H1 (cell line): ENCODE measurements around the gene DIP2C. TPM values are rescaled to one million over a fixed set of nuclear protein-coding genes. Genes with fewer than 3 reads are reported as not detected.

ENCODE experiments used
- CTCF ChIA-PET: fragments of 300-600 bp; sonication (Branson Sonifier 250); formaldehyde crosslinking; loops from one replicate; lab custom pipeline; 2021; ENCODE audit not compliant: partially characterized antibody; lab: Charles Lee
- POLR2A ChIA-PET: fragments of 300-600 bp; sonication (Branson Sonifier 250); formaldehyde crosslinking; loops from one replicate; lab custom pipeline; 2021; ENCODE audit warnings: inconsistent platforms; ENCODE audit not compliant: partially characterized antibody; lab: Charles Lee
- DNase-seq, 2 experiments: peaks; one replicate each; pipeline versions ENCODE4 v3.0.0 to v3.0.0-alpha.2; 2010 to 2022; ENCODE audit warnings: low spot score in 2 of 2, low read depth in 1 of 2, mixed read lengths in 1 of 2
- FAIRE-seq: peaks from 2 replicates; lab custom pipeline; 2011; peaks lifted over from hg19 to GRCh38; lab: Jason Lieb, UNC
- H2AFZ ChIP-seq: 2 replicates; pipeline ENCODE4 v1.8.1; 2012; ENCODE audit warnings: low read length, inconsistent platforms
- H2AK5ac ChIP-seq: 2 replicates; pipeline ENCODE4 v1.6.1; 2013; ENCODE audit warnings: low read depth, low read length
- H2BK120ac ChIP-seq: replicated peaks from 2 replicates; pipeline ENCODE3; 2013; ENCODE audit warnings: low read depth, low read length, inconsistent platforms
- H2BK12ac ChIP-seq: 2 replicates; pipeline ENCODE4 v1.6.1; 2013; ENCODE audit warnings: low read depth, low read length
- H2BK15ac ChIP-seq: 2 replicates; pipeline ENCODE4 v1.6.1; 2013; ENCODE audit warnings: low read length
- H2BK20ac ChIP-seq: 2 replicates; pipeline ENCODE4 v1.6.1; 2013; ENCODE audit warnings: low read length
- H2BK5ac ChIP-seq: 2 replicates; pipeline ENCODE4 v1.6.1; 2013; ENCODE audit warnings: low read depth, low read length
- H3K14ac ChIP-seq: 2 replicates; pipeline ENCODE4 v1.6.1; 2013; ENCODE audit warnings: inconsistent platforms; ENCODE audit not compliant: insufficient read length
- H3K18ac ChIP-seq: 2 replicates; pipeline ENCODE4 v1.6.1; 2013; ENCODE audit warnings: low read length; ENCODE audit errors: extremely low read depth
- H3K23ac ChIP-seq: 2 replicates; pipeline ENCODE4 v1.6.1; 2013; ENCODE audit warnings: inconsistent platforms; ENCODE audit not compliant: insufficient read length
- H3K23me2 ChIP-seq: 2 replicates; pipeline ENCODE4 v1.6.1; 2013; ENCODE audit warnings: low read depth, low read length
- H3K27ac ChIP-seq: 2 replicates; pipeline ENCODE4 v1.6.1; 2011; ENCODE audit warnings: low read depth, low read length, inconsistent platforms
- H3K27me3 ChIP-seq, 4 experiments: replicated peaks in 1 of 4; 1 replicate in 1 of 4; 2 replicates in 3 of 4; pipeline versions ENCODE4 v1.6.1 to v1.8.1; 2011 to 2013; ENCODE audit warnings: low read length in 3 of 4, mild to moderate bottlenecking in 3 of 4, inconsistent platforms in 2 of 4, mixed read lengths in 2 of 4, moderate library complexity in 1 of 4; ENCODE audit not compliant: control insufficient read depth in 3 of 4, insufficient read depth in 3 of 4; ENCODE audit errors: extremely low read depth in 1 of 4
- H3K36me3 ChIP-seq, 4 experiments: 2 replicates each; pipeline versions ENCODE4 v1.6.1 to v1.8.1; 2011 to 2013; ENCODE audit warnings: mild to moderate bottlenecking in 4 of 4, low read length in 3 of 4, moderate library complexity in 2 of 4, control low read depth in 1 of 4, inconsistent platforms in 1 of 4; ENCODE audit not compliant: insufficient read depth in 4 of 4, control insufficient read depth in 2 of 4
- H3K4ac ChIP-seq: replicated peaks from 2 replicates; pipeline ENCODE3; 2013; ENCODE audit warnings: low read length, low read depth, mixed read lengths, inconsistent platforms; ENCODE audit not compliant: insufficient read length
- H3K4me1 ChIP-seq, 4 experiments: replicated peaks in 1 of 4; 1 replicate in 1 of 4; 2 replicates in 3 of 4; pipeline versions ENCODE4 v1.6.1 to v1.8.1; 2011 to 2013; ENCODE audit warnings: low read length in 3 of 4, inconsistent platforms in 2 of 4, mixed read lengths in 1 of 4; ENCODE audit not compliant: insufficient read depth in 4 of 4, control insufficient read depth in 3 of 4
- H3K4me2 ChIP-seq, 2 experiments: 2 replicates each; pipeline versions ENCODE4 v1.6.1 to v1.8.1; 2011 to 2013; ENCODE audit warnings: low read depth in 2 of 2, low read length in 2 of 2, control low read depth in 1 of 2, inconsistent platforms in 1 of 2, mild to moderate bottlenecking in 1 of 2; ENCODE audit not compliant: insufficient read depth in 1 of 2
- H3K4me3 ChIP-seq, 4 experiments: fragments of 200-600, 300-600 bp in 1 of 4; sonication (generic), shearing (Covaris generic), sonication (Bioruptor Twin) in 1 of 4; 2 replicates each; pipeline versions ENCODE4 v1.5.1 to v1.8.1; 2011 to 2016; ENCODE audit warnings: low read length in 4 of 4, low read depth in 3 of 4, control low read depth in 2 of 4, inconsistent platforms in 2 of 4, mild to moderate bottlenecking in 2 of 4, mixed read lengths in 1 of 4, moderate library complexity in 1 of 4; ENCODE audit not compliant: insufficient read depth in 2 of 4; ENCODE audit errors: extremely low read depth in 1 of 4
- H3K56ac ChIP-seq: replicated peaks from 2 replicates; pipeline ENCODE3; 2013; ENCODE audit warnings: low read depth, mild to moderate bottlenecking, mixed read lengths, low read length, inconsistent platforms; ENCODE audit not compliant: insufficient read length
- H3K79me1 ChIP-seq: 2 replicates; pipeline ENCODE4 v1.6.1; 2013; ENCODE audit warnings: low read depth, low read length, control low read depth
- H3K79me2 ChIP-seq, 2 experiments: 2 replicates each; pipeline versions ENCODE4 v1.6.1 to v1.8.1; 2012 to 2013; ENCODE audit warnings: low read length in 2 of 2, mild to moderate bottlenecking in 2 of 2, inconsistent platforms in 1 of 2; ENCODE audit not compliant: insufficient read depth in 2 of 2, control insufficient read depth in 1 of 2
- H3K9ac ChIP-seq, 4 experiments: replicated peaks in 1 of 4; 1 replicate in 1 of 4; 2 replicates in 3 of 4; pipeline versions ENCODE4 v1.6.1 to v1.8.1; 2011 to 2013; ENCODE audit warnings: low read depth in 3 of 4, low read length in 3 of 4, control low read depth in 2 of 4, mild to moderate bottlenecking in 2 of 4, moderate library complexity in 2 of 4, inconsistent platforms in 1 of 4; ENCODE audit errors: extremely low read depth in 1 of 4
- H3K9me3 ChIP-seq, 2 experiments: 2 replicates each; pipeline versions ENCODE4 v1.6.1 to v1.8.1; 2012 to 2013; ENCODE audit warnings: mild to moderate bottlenecking in 2 of 2, moderate library complexity in 2 of 2, control low read depth in 1 of 2, inconsistent platforms in 1 of 2, low read depth in 1 of 2, low read length in 1 of 2, mixed read lengths in 1 of 2; ENCODE audit not compliant: insufficient read depth in 2 of 2
- H4K20me1 ChIP-seq, 2 experiments: replicated peaks in 1 of 2; 2 replicates each; pipeline versions ENCODE3 to v1.8.1; 2011 to 2013; ENCODE audit warnings: inconsistent platforms in 2 of 2, low read length in 2 of 2, mild to moderate bottlenecking in 1 of 2; ENCODE audit not compliant: insufficient read depth in 2 of 2, control insufficient read depth in 1 of 2
- H4K5ac ChIP-seq: 2 replicates; pipeline ENCODE4 v1.6.1; 2013; ENCODE audit warnings: low read length, low read depth, mixed read lengths, inconsistent platforms; ENCODE audit not compliant: insufficient read length
- H4K8ac ChIP-seq: 2 replicates; pipeline ENCODE4 v1.8.0; 2013; ENCODE audit warnings: mild to moderate bottlenecking, moderate library complexity, low read length, inconsistent platforms; ENCODE audit not compliant: insufficient read depth; ENCODE audit errors: extremely low read depth
- H4K91ac ChIP-seq: replicated peaks from 2 replicates; pipeline ENCODE3; 2013; ENCODE audit warnings: low read length, mixed read lengths, inconsistent platforms; ENCODE audit not compliant: insufficient read length
- BACH1 ChIP-seq: IDR thresholded peaks from 2 replicates; pipeline ENCODE4 v1.6.1; 2012; ENCODE audit warnings: low read length, improper control_type of control experiment
- KDM4A ChIP-seq: IDR thresholded peaks from one replicate; pipeline ENCODE4 v1.7.1; 2012; ENCODE audit warnings: low read depth, mild to moderate bottlenecking, moderate library complexity, low read length, inconsistent platforms; ENCODE audit not compliant: severe bottlenecking
- SIRT6 ChIP-seq: IDR thresholded peaks from one replicate; pipeline ENCODE4 v1.7.1; 2012; ENCODE audit warnings: low read length, inconsistent platforms
- SP2 ChIP-seq: IDR thresholded peaks from 2 replicates; pipeline ENCODE4 v1.6.1; 2012; ENCODE audit warnings: mild to moderate bottlenecking, low read length, inconsistent platforms
- SUZ12 ChIP-seq: fragments of 200-600 bp; sonication (generic); IDR thresholded peaks from 2 replicates; pipeline ENCODE4 v1.6.1; 2012; ENCODE audit warnings: mild to moderate bottlenecking, inconsistent platforms, low read length, moderate library complexity, mixed read lengths
- WGBS, 2 experiments: shearing (Covaris generic) in 1 of 2; methylation state at CpG; one replicate each; pipeline versions ENCODE4 v1.1.6 to v1.1.7; 2013 to 2015; ENCODE audit warnings: low lambda C conversion rate in 2 of 2, mixed read lengths in 2 of 2, inconsistent platforms in 1 of 2, low coverage in 1 of 2, missing lambda C conversion rate in 1 of 2; ENCODE audit not compliant: insufficient replicate concordance in 2 of 2, insufficient coverage in 1 of 2, insufficient read length in 1 of 2; ENCODE audit errors: extremely low coverage in 1 of 2, missing lambda C conversion rate in 1 of 2; 5-methylcytosine and 5-hydroxymethylcytosine counted together
- polyA plus RNA-seq, 7 experiments: library from polyadenylated mRNA; depleted of rRNA in 3 of 7; stranded (reverse) in 5 of 7; unstranded in 2 of 7; fragments of >200 nt in 5 of 7; fragments of 200-250 nt in 2 of 7; gene quantifications; 1 replicate in 5 of 7; 2 replicates in 1 of 7; 4 replicates in 1 of 7; pipeline versions ENCODE4 v1.2.1 to v1.2.3, GENCODE V29; 2011 to 2013; ENCODE audit warnings: missing spikeins in 2 of 7, mixed read lengths in 2 of 7
- total RNA-seq: library from RNA; stranded (reverse); fragmentation: NEBNext Ultra II Directional; extraction: Animal tissue kit (Norgen Biotek cat#: 25700); gene quantifications from 2 replicates; pipeline ENCODE4 v1.2.1, GENCODE V29; 2021

DIP2C gene
- total and polyA plus RNA-seq, 2 of the 8 experiments (the other 6 are each of a cell fraction or from before 2014, with no cell fraction given) = 3.8 to 9.3 TPM

DNA sequence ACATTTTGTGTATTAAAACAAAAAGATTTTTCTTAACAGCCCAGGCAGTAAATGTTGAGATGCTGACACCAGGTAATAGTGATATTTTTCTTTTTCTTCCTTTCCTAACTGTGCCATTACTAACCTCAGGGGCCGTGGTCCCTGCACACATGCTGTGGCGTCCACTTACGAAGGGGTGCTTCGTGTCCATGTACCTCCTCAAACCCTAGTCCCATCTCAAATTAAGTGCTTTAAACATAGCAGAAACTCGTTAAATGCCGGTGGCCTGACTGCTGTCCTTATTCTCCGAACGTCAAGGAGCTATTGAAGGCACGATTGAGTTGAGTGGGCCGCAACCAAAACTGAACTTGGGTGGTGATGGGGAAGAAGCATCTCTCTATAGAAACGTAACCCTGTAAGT lies 421.8 kb downstream of the DIP2C start:
- Histone ChIP-seq H2AFZ (no peak overlapping the region), H3K56ac (no peak overlapping the region), H4K91ac (no peak overlapping the region), H4K5ac (no peak overlapping the region), H3K4me2 (no peak overlapping the region), H3K14ac (no peak overlapping the region), H3K23ac (no peak overlapping the region)
- FAIRE-seq = no peak
- 91% methylated on average over 11 of the region's 11 CpGs; no CpG with 5 or more reads in 1 of the 2 experiments for WGBS, 2 experiments
- TF ChIP-seq SUZ12 (no peak), SIRT6 (no peak), BACH1 (no peak), SP2 (no peak), KDM4A (no peak)
- TF ChIP-seq, all 59 proteins: peak for 0
- DNase-seq = no peak
- Histone ChIP-seq H4K8ac (no peak overlapping the region), H2BK12ac (no peak overlapping the region), H3K27me3 (no peaks in the 10 kb centered on the region; a peak in 1 of 7 replicates), H2BK20ac (no peak overlapping the region), H2AK5ac (no peak overlapping the region), H2BK5ac (no peak overlapping the region), H3K27ac (no peak overlapping the region), H2BK15ac (no peak overlapping the region), H3K4me3 (no peak overlapping the region), H3K18ac (no peak overlapping the region), H3K9ac (no peak overlapping the region), H3K79me2 (no peaks in the 10 kb centered on the region), H3K4me1 (peaks cover 0 to 5% (median 3%) of the 10 kb centered on the region in 4 experiments; a peak in 3 of 7 replicates), H3K79me1 (no peaks in the 10 kb centered on the region), H4K20me1 (no peaks in the 10 kb centered on the region), H3K36me3 (no peaks in the 10 kb centered on the region), H3K9me3 (no peaks in the 10 kb centered on the region), H2BK120ac (no peak overlapping the region), H3K4ac (no peak overlapping the region), H3K23me2 (no peaks in the 10 kb centered on the region)
- ChIA-PET POLR2A (no interaction called here), CTCF (no interaction called here)
